Stomach (tissue), 9 donors: ENCODE results near the gene C16orf92. TPM values are rescaled to one million over a fixed set of nuclear protein-coding genes. Genes with fewer than 3 reads are reported as not detected.

Source experiments
- DNase-seq, 2 donors: peaks; one replicate each; pipeline versions ENCODE4 v3.0.0 to v3.0.0-alpha.2; 2013 to 2019
- H3K27ac ChIP-seq, 5 donors: fragments of 200-600 bp in 4 of 5; sonication (generic) in 4 of 5; one replicate each; pipeline ENCODE4 v1.5.1; 2013 to 2019; ENCODE audit warnings: mild to moderate bottlenecking in 1 of 5, moderate library complexity in 1 of 5
- H3K27me3 ChIP-seq, 3 donors: fragments of 200-600 bp; sonication (generic); one replicate each; pipeline ENCODE4 v1.5.1; 2017 to 2019; ENCODE audit warnings: mixed run types in 1 of 3
- H3K36me3 ChIP-seq, 4 donors: fragments of 200-600 bp; sonication (generic); 1 replicate in 3 of 4; 2 replicates in 1 of 4; pipeline ENCODE4 v1.5.1; 2016 to 2019
- H3K4me1 ChIP-seq, 4 donors: fragments of 200-600 bp; sonication (generic); one replicate each; pipeline ENCODE4 v1.5.1; 2016 to 2019
- H3K4me3 ChIP-seq, 4 donors: fragments of 200-600 bp; sonication (generic) in 3 of 4; one replicate each; pipeline ENCODE4 v1.5.1; 2016 to 2019; ENCODE audit warnings: mild to moderate bottlenecking in 1 of 4
- H3K9me3 ChIP-seq, 4 donors: fragments of 200-600 bp; sonication (generic); one replicate each; pipeline ENCODE4 v1.5.1; 2016 to 2019
- CTCF ChIP-seq, 7 experiments: fragments of 450-650 bp in 4 of 7; fragments of 200-600 bp in 3 of 7; sonication (generic) in 3 of 7; IDR thresholded peaks; one replicate each; pipeline ENCODE4 v1.5.1; 2016 to 2019; ENCODE audit warnings: antibody characterized with exemption in 7 of 7, control low read depth in 2 of 7, mild to moderate bottlenecking in 1 of 7
- EP300 ChIP-seq: sonication (generic); formaldehyde crosslinking; IDR thresholded peaks from one replicate; pipeline ENCODE4 v1.6.1; 2017; ENCODE audit warnings: antibody characterized with exemption
- POLR2A ChIP-seq, 4 donors: fragments of 450-650 bp; IDR thresholded peaks; one replicate each; pipeline ENCODE4 v1.6.1; 2016; ENCODE audit warnings: antibody characterized with exemption in 4 of 4, control low read depth in 2 of 4, mild to moderate bottlenecking in 1 of 4, moderate library complexity in 1 of 4
- POLR2AphosphoS5 ChIP-seq, 3 donors: sonication (generic); formaldehyde crosslinking; IDR thresholded peaks; one replicate each; pipeline ENCODE4 v1.6.1; 2016; ENCODE audit warnings: antibody characterized with exemption in 3 of 3
- WGBS, 5 donors: extraction: QIAGEN DNeasy Blood & Tissue Kit in 3 of 5; methylation state at CpG; one replicate each; pipeline versions ENCODE4 v1.1.5 to v1.1.7; 2013 to 2018; 5-methylcytosine and 5-hydroxymethylcytosine counted together
- intact Hi-C: fragments of 100-400 bp; cut with DNase I; formaldehyde crosslinking; loops from one replicate; pipeline ENCODE4 v1.15.1; 2023; ENCODE audit warnings: low total_unique reads
- polyA plus RNA-seq, 3 donors: library from polyadenylated mRNA; stranded (reverse); fragments of 200-250 nt; gene quantifications; one replicate each; pipeline ENCODE4 v1.2.3, GENCODE V29; 2013
- total RNA-seq, 5 donors: library from RNA; depleted of rRNA; stranded (reverse); fragments of >200 nt; gene quantifications; one replicate each; pipeline versions ENCODE4 v1.1.0 to v1.2.3, GENCODE V29; 2014 to 2016
- donor health status: healthy with polysubstance abuse.
- donor health status: Bipolar disorder and iron deficiency.
- donor health status: healthy.

The C16orf92 gene
- total and polyA plus RNA-seq, 8 donors, result not detected

GRCh38 chr16:30067584-30067916 lies 44.6 kb downstream of the C16orf92 start:
- peak overlapping the region; percentile 75 to 96 (median 80) for H3K4me3 ChIP-seq
- H3K27ac ChIP-seq, result peak overlapping the region in 4 of 5 donors; percentile 93 to 100 (median 98)

GRCh38 chr16:30068333-30068732 lies 45.3 kb downstream of the C16orf92 start:
- Histone ChIP-seq H3K27ac (peak overlapping the region in 4 of 5 donors; percentile 38 to 98 (median 96)), H3K4me3 (peak overlapping the region in 2 of 4 donors; percentile 75 to 96), H3K4me1 (peaks cover 46 to 69% (median 57%) of the 10 kb centered on the region in 4 donors), H3K9me3 (no peaks in the 10 kb centered on the region), H3K27me3 (no peaks in the 10 kb centered on the region), H3K36me3 (peaks cover 62 to 68% (median 65%) of the 10 kb centered on the region in 4 donors)
- 68 to 83% (median 79%) methylated on average over 9 of the region's 9 CpGs for WGBS, 5 donors
- TF ChIP-seq EP300, result no peak
- no peak for TF ChIP-seq POLR2A (IDR thresholded peaks at IDR 0.05)
- no peak for TF ChIP-seq CTCF (IDR thresholded peaks at IDR 0.05)
- no peak for TF ChIP-seq POLR2AphosphoS5 (IDR thresholded peaks at IDR 0.05)
- no peak for DNase-seq
- intact Hi-C loops, result no loop called here

More at GRCh38 chr16:30067584-30067916, 44.6 kb downstream of the C16orf92 start:
- DNase-seq, result no peak
- Histone ChIP-seq H3K9me3 (no peaks in the 10 kb centered on the region), H3K4me1 (peaks cover 49 to 75% (median 61%) of the 10 kb centered on the region in 4 donors), H3K36me3 (peaks cover 55 to 60% (median 58%) of the 10 kb centered on the region in 4 donors), H3K27me3 (no peaks in the 10 kb centered on the region)
- TF ChIP-seq EP300 (no peak), CTCF (IDR thresholded peaks at IDR 0.05) (no peak), POLR2A (IDR thresholded peaks at IDR 0.05) (no peak), POLR2AphosphoS5 (IDR thresholded peaks at IDR 0.05) (no peak)
- WGBS, 5 donors, result 56 to 75% (median 63%) methylated on average over 6 of the region's 6 CpGs
- intact Hi-C loops, result no loop called here

GRCh38 chr16:30068750-30069610 lies 46.0 kb downstream of the C16orf92 start:
- peaks cover 62 to 72% (median 68%) of the 10 kb centered on the region in 4 donors for H3K36me3 ChIP-seq
- H3K4me3 ChIP-seq, result peak overlapping the region in 2 of 4 donors; percentile 75 to 96

More at GRCh38 chr16:30068750-30069610, 46.0 kb downstream of the C16orf92 start:
- intact Hi-C loops, result no loop called here
- H3K9me3 ChIP-seq, result no peaks in the 10 kb centered on the region
- peak in 1 of 2 donors; percentile 68 for DNase-seq
- peak overlapping the region in 4 of 5 donors; percentile 4 to 98 (median 96) for H3K27ac ChIP-seq
- WGBS, 5 donors, result 70 to 77% (median 72%) methylated on average over 15 to 17 of the region's 17 CpGs
- no peaks in the 10 kb centered on the region for H3K27me3 ChIP-seq
- H3K4me1 ChIP-seq, result peaks cover 39 to 62% (median 51%) of the 10 kb centered on the region in 4 donors
- no peak for TF ChIP-seq EP300
- TF ChIP-seq POLR2A (IDR thresholded peaks at IDR 0.05), result no peak
- TF ChIP-seq CTCF (IDR thresholded peaks at IDR 0.05), result peak in 4 of 7 experiments; percentile 21 to 51 (median 30)
- no peak for TF ChIP-seq POLR2AphosphoS5 (IDR thresholded peaks at IDR 0.05)
